Mucosa of descending colon (tissue), 3 donors: ENCODE data around the gene XRCC3. TPM values are rescaled to one million over a fixed set of nuclear protein-coding genes. Genes with fewer than 3 reads are reported as not detected.

Experiments used
- ATAC-seq: fragments of 200-7000 bp; cut with Tn5 transposase; one replicate; pipeline ENCODE4 v1.9.1; 2020; ENCODE audit warnings: mild to moderate bottlenecking, moderate library complexity
- DNase-seq, 3 donors: peaks; one replicate each; pipeline ENCODE4 v3.0.0-alpha.2; 2020
- H3K36me3 ChIP-seq: fragments of 200-600 bp; one replicate; pipeline ENCODE4 v1.8.0; 2021; ENCODE audit warnings: low read depth, mild to moderate bottlenecking
- H3K4me1 ChIP-seq: fragments of 200-600 bp; one replicate; pipeline ENCODE4 v1.8.0; 2021; ENCODE audit warnings: low read depth, mild to moderate bottlenecking
- H3K4me3 ChIP-seq: fragments of 200-600 bp; one replicate; pipeline ENCODE4 v1.8.0; 2021; ENCODE audit warnings: mild to moderate bottlenecking
- H3K9me3 ChIP-seq: fragments of 200-600 bp; one replicate; pipeline ENCODE4 v1.8.0; 2021; ENCODE audit warnings: mild to moderate bottlenecking
- intact Hi-C, 2 donors: fragments of 100-400 bp; cut with DNase I in 1 of 2; cut with micrococcal nuclease in 1 of 2; formaldehyde crosslinking; loops; one replicate each; pipeline versions ENCODE4 v1.11.0 to v1.11.1; 2022; cut with DNase I, micrococcal nuclease
- long read RNA-seq, 2 donors: library from polyadenylated mRNA; unstranded; transcript quantifications; one replicate each; pipeline ENCODE4 v2.0.0, GENCODE V29; 2019 to 2021
- total RNA-seq, 3 donors: library from RNA; stranded (reverse); fragmentation: NEBNext Ultra II Directional in 2 of 3; extraction: Animal tissue kit (Norgen Biotek cat#: 25700) in 2 of 3; gene quantifications; one replicate each; pipeline versions ENCODE4 v1.2.1 to v1.2.4, GENCODE V29; 2021 to 2023
- TF ChIP-seq, protein P1 (sequence below): fragments of 200-600 bp; IDR thresholded peaks from one replicate; pipeline ENCODE4 v1.8.0; 2022; ENCODE audit warnings: antibody characterized with exemption, mild to moderate bottlenecking
- donor health status: DM: no; HTN: no; CAD: no; lungs with moderate emphysema.
- donor health status: DM: no; HTN: no; CAD: no.
- donor health status: DM: no; HTN: yes; CAD: no.

The XRCC3 gene
- 10 to 100 TPM in 2 of 3 donors, 1 to 10 TPM in 1; 7.7 to 17.8 (median 11.0) TPM for total RNA-seq
- long read RNA-seq, donor 1, partial matches to known transcripts, result 0 of 1 reads
- long read RNA-seq, donor 1, other reads (novel, unspliced or antisense), result 1 of 1 reads
- long read RNA-seq, donor 2, result 0 reads

DNA sequence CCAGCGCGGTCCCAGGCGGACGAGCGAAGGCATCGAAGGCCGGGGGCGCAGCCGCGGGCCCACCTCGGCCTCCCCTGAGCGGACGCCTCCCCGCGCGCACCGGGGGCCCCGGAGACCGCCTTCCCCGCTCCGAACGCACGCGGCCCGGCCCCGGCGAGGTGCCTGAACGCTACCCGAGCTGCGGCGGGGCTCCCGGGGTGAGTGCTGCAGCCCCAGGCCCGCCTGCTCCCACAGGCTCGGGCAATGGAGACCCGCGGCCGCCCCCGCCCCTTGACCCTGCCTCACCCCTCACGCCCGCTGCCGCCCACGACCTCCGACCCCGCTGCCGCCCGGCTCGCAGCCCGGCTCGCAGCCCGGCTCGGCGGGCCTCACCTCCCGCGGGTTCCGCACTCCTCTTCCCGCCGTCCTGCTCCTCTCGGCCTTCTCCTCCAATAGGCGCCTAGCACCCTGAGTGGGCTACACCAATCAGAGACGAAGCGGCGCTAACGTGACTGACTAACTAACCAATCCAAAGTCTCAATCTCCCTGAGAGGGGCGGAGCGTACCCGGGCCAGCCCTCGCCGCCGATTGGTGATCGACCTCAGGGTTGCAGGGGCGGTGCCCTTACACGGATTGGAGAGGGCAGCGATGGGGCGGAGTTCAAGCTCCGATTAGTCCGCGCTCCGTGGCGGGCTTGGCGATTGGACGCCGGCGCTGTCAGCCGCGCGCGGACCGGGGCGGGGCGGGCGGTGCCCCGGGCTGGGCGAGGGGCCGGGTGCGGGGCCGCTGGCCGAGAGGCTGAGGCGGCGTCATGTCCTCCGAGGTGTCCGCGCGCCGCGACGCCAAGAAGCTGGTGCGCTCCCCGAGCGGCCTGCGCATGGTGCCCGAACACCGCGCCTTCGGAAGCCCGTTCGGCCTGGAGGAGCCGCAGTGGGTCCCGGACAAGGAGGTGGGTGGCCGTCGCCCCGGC lies at the start of gene XRCC3, which contains the start of gene ZFYVE21:
TSS of gene XRCC3 (minus strand) at position 400 of the 949 bp plus-strand sequence. CDS start 4,364 bp downstream, outside the sequence.
TSS of gene ZFYVE21 (plus strand) at position 759 of the 949 bp plus-strand sequence. CDS start at position 791, 32 bp downstream.
- intact Hi-C loops, result no loop called here
- peak; percentile 85 for ATAC-seq
- DNase-seq, result peak; percentile 99 to 100 (median 100)
- H3K4me1 ChIP-seq, result peaks cover 40% of the 10 kb centered on the region
- TF ChIP-seq, protein P1, sequence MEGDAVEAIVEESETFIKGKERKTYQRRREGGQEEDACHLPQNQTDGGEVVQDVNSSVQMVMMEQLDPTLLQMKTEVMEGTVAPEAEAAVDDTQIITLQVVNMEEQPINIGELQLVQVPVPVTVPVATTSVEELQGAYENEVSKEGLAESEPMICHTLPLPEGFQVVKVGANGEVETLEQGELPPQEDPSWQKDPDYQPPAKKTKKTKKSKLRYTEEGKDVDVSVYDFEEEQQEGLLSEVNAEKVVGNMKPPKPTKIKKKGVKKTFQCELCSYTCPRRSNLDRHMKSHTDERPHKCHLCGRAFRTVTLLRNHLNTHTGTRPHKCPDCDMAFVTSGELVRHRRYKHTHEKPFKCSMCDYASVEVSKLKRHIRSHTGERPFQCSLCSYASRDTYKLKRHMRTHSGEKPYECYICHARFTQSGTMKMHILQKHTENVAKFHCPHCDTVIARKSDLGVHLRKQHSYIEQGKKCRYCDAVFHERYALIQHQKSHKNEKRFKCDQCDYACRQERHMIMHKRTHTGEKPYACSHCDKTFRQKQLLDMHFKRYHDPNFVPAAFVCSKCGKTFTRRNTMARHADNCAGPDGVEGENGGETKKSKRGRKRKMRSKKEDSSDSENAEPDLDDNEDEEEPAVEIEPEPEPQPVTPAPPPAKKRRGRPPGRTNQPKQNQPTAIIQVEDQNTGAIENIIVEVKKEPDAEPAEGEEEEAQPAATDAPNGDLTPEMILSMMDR, result no peak
- H3K4me3 ChIP-seq, result peak within 1 kb of the TSS; percentile 78
- peaks cover 4% of the 10 kb centered on the region for H3K36me3 ChIP-seq
- H3K9me3 ChIP-seq, result no peaks in the 10 kb centered on the region

DNA sequence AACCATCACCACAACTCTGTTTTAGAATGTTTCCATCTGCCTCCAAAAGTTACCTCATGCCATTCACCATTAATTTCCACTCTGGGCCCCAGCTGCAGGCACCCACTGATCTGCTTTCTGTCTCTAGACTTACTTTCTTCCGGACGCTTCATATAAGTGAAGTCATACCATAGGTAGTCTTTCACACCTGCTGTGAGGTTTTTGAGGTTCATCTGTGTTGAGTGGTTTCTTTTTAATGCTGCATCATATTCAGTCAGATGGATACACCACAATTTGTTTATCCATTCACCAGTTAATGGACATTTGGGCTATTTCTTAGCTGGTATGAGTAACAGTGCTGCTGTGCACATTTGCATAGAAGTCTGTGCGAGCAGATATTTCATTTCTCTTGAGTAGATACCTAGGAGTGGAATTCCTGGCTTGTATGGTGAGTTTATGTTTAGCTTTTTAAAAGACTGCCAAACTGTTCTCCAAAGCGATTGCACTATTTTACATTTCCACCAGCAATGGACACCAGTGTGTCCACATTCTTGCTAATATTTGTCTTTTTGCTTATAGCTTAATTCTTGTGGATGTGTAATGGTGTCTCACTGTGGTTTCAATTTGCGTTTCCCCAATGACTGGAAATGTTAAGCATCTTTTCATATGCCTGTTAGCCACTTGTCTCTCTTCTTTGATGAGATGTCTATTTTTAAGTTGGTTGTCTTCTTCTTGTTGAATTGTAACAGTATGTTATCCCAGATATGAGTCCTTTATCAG lies 48.7 kb upstream of the XRCC3 start:
- intact Hi-C loops, result no loop called here
- no peaks in the 10 kb centered on the region for H3K4me1 ChIP-seq
- TF ChIP-seq, protein P1, result no peak
- ATAC-seq (no peak), DNase-seq (no peak)
- no peak overlapping the region for H3K4me3 ChIP-seq
- H3K36me3 ChIP-seq, result no peaks in the 10 kb centered on the region
- H3K9me3 ChIP-seq, result no peaks in the 10 kb centered on the region

DNA sequence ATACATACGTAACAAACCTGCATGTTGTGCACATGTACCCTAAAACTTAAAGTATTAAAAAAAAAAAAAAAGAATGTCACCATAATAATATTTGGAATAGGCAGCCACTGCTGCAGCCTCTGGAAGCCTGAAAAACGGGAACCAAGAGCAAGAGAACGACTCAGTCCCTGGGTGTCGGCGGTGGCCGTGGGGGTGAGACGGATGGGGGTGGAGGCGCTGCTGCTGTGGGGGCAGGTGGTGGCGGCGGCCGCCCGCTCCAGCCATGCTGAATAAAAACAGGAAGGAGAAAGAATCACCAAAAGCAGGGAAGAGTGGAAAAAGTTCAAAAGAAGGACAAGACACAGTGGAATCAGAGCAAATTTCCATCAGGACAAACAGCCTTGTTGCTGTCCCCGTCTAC lies 47.3 kb upstream of the XRCC3 start:
- no peaks in the 10 kb centered on the region for H3K9me3 ChIP-seq
- TF ChIP-seq, protein P1, result no peak
- no peaks in the 10 kb centered on the region for H3K36me3 ChIP-seq
- H3K4me3 ChIP-seq, result no peak overlapping the region
- DNase-seq (no peak), ATAC-seq (no peak)
- intact Hi-C loops, result no loop called here
- H3K4me1 ChIP-seq, result no peaks in the 10 kb centered on the region

- intact Hi-C loops, result no loop called here
- Histone ChIP-seq H3K9me3 (no peaks in the 10 kb centered on the region), H3K4me3 (no peak overlapping the region), H3K36me3 (no peaks in the 10 kb centered on the region), H3K4me1 (no peaks in the 10 kb centered on the region)
- ATAC-seq (no peak), DNase-seq (no peak)
- TF ChIP-seq, protein P1, result no peak
Observed at GRCh38 chr14:103762036-103762435, 46.8 kb upstream of the XRCC3 start.

- Histone ChIP-seq H3K4me1 (no peaks in the 10 kb centered on the region), H3K9me3 (no peaks in the 10 kb centered on the region), H3K4me3 (no peak overlapping the region), H3K36me3 (no peaks in the 10 kb centered on the region)
- ATAC-seq (no peak), DNase-seq (no peak)
- intact Hi-C loops, result no loop called here
- TF ChIP-seq, protein P1, result no peak
Observed at GRCh38 chr14:103758059-103758776, 43.0 kb upstream of the XRCC3 start.
